IMR-90 (cell line): Measurements from ENCODE around the gene RNASET2. TPM values are rescaled to one million over a fixed set of nuclear protein-coding genes. Genes with fewer than 3 reads are reported as not detected.

Source experiments
- ATAC-seq: fragments of 200-7000 bp; cut with Tn5 transposase; 2 replicates; pipeline ENCODE4 v1.9.1; 2020; ENCODE audit warnings: low read depth, mild to moderate bottlenecking, moderate library complexity
- BruUV-seq: library from RNA; stranded (reverse); fragments of 400-500 nt; replicated peaks from 2 replicates; lab custom pipeline; 2021; lab: Mats Ljungman, UMichigan
- CTCF ChIA-PET: fragments of 300-600 bp; formaldehyde crosslinking; extraction: SDS; loops from one replicate; lab custom pipeline; 2021; ENCODE audit warnings: antibody characterized with exemption; lab: Yijun Ruan, JAX
- POLR2A ChIA-PET: fragments of 300-600 bp; sonication (Branson Sonifier 250); formaldehyde crosslinking; loops from one replicate; lab custom pipeline; 2022; ENCODE audit warnings: antibody characterized with exemption; ENCODE audit not compliant: unreplicated experiment; lab: Charles Lee
- DNase-seq: peaks from one replicate; pipeline ENCODE4 v3.0.0; 2013
- H2AFZ ChIP-seq: replicated peaks from 2 replicates; pipeline ENCODE3; 2013; ENCODE audit warnings: low read length, mild to moderate bottlenecking; ENCODE audit not compliant: poor library complexity
- H2AK5ac ChIP-seq: 2 replicates; pipeline ENCODE4 v1.6.1; 2013; ENCODE audit warnings: low read depth, low read length, inconsistent platforms
- H2AK9ac ChIP-seq: replicated peaks from 2 replicates; pipeline ENCODE3; 2013; ENCODE audit warnings: mild to moderate bottlenecking, low read depth, low read length, moderate library complexity; ENCODE audit not compliant: poor library complexity
- H2BK120ac ChIP-seq: 2 replicates; pipeline ENCODE4 v1.6.1; 2013; ENCODE audit warnings: low read depth, low read length, inconsistent platforms
- H2BK15ac ChIP-seq: 3 replicates; pipeline ENCODE4 v1.6.1; 2013; ENCODE audit warnings: low read depth, low read length, inconsistent platforms
- H2BK20ac ChIP-seq: 2 replicates; pipeline ENCODE4 v1.6.1; 2013; ENCODE audit warnings: low read depth, mild to moderate bottlenecking, inconsistent platforms, low read length, moderate library complexity
- H2BK5ac ChIP-seq: 2 replicates; pipeline ENCODE4 v1.6.1; 2013; ENCODE audit warnings: mild to moderate bottlenecking, low read depth, low read length, inconsistent platforms; ENCODE audit not compliant: poor library complexity, severe bottlenecking
- H3K14ac ChIP-seq: replicated peaks from 2 replicates; pipeline ENCODE4 v1.6.1; 2013; ENCODE audit warnings: low read depth, low read length, inconsistent platforms
- H3K18ac ChIP-seq: 2 replicates; pipeline ENCODE4 v1.6.1; 2013; ENCODE audit warnings: low read depth, low read length, control low read depth
- H3K23ac ChIP-seq: 2 replicates; pipeline ENCODE4 v1.6.1; 2013; ENCODE audit warnings: low read depth, low read length, inconsistent platforms
- H3K27ac ChIP-seq: 2 replicates; pipeline ENCODE4 v1.5.1; 2013; ENCODE audit warnings: mild to moderate bottlenecking, control low read depth, low read length; ENCODE audit not compliant: insufficient read depth
- H3K27me3 ChIP-seq: 2 replicates; pipeline ENCODE4 v1.6.1; 2013; ENCODE audit warnings: low read length; ENCODE audit not compliant: control insufficient read depth, insufficient read depth
- H3K36me3 ChIP-seq: 2 replicates; pipeline ENCODE4 v1.6.1; 2013; ENCODE audit warnings: low read length, mixed read lengths; ENCODE audit not compliant: control insufficient read depth, insufficient read depth
- H3K4ac ChIP-seq: 2 replicates; pipeline ENCODE4 v1.6.1; 2013; ENCODE audit warnings: low read depth, low read length, inconsistent platforms
- H3K4me1 ChIP-seq: 2 replicates; pipeline ENCODE4 v1.6.1; 2013; ENCODE audit warnings: low read length, mixed read lengths; ENCODE audit not compliant: control insufficient read depth, insufficient read depth
- H3K4me2 ChIP-seq: 2 replicates; pipeline ENCODE4 v1.6.1; 2013; ENCODE audit warnings: low read depth, mild to moderate bottlenecking, control low read depth, low read length, moderate library complexity
- H3K4me3 ChIP-seq: 2 replicates; pipeline ENCODE4 v1.5.1; 2013; ENCODE audit warnings: low read depth, mild to moderate bottlenecking, control low read depth, low read length, moderate library complexity; ENCODE audit not compliant: insufficient read depth
- H3K56ac ChIP-seq: 2 replicates; pipeline ENCODE4 v1.6.1; 2013; ENCODE audit warnings: low read length, inconsistent platforms; ENCODE audit not compliant: insufficient read depth; ENCODE audit errors: extremely low read depth
- H3K79me1 ChIP-seq, 2 experiments: 2 replicates each; pipeline ENCODE4 v1.6.1; 2013; ENCODE audit warnings: low read length in 2 of 2, inconsistent platforms in 1 of 2, low read depth in 1 of 2
- H3K9ac ChIP-seq: 2 replicates; pipeline ENCODE4 v1.6.1; 2013; ENCODE audit warnings: low read depth, low read length, control low read depth
- H3K9me1 ChIP-seq: 2 replicates; pipeline ENCODE4 v1.6.1; 2013; ENCODE audit warnings: low read length, inconsistent platforms; ENCODE audit not compliant: insufficient read depth
- H3K9me3 ChIP-seq: 2 replicates; pipeline ENCODE4 v1.6.1; 2013; ENCODE audit warnings: low read length; ENCODE audit not compliant: control insufficient read depth, insufficient read depth
- H4K20me1 ChIP-seq: 2 replicates; pipeline ENCODE4 v1.6.1; 2013; ENCODE audit warnings: low read length, inconsistent platforms; ENCODE audit not compliant: insufficient read depth
- H4K5ac ChIP-seq: 2 replicates; pipeline ENCODE4 v1.6.1; 2013; ENCODE audit warnings: mild to moderate bottlenecking, low read depth, low read length, control low read depth
- H4K8ac ChIP-seq, 2 experiments: 2 replicates each; pipeline ENCODE4 v1.6.1; 2013; ENCODE audit warnings: low read depth in 2 of 2, low read length in 2 of 2, control low read depth in 1 of 2, inconsistent platforms in 1 of 2
- H4K91ac ChIP-seq: 2 replicates; pipeline ENCODE4 v1.6.1; 2013; ENCODE audit warnings: low read depth, low read length, inconsistent platforms; ENCODE audit not compliant: insufficient read depth
- CEBPB ChIP-seq: IDR thresholded peaks from 2 replicates; pipeline ENCODE4 v1.6.1; 2012; ENCODE audit warnings: low read depth, low read length, improper control_type of control experiment
- CHD1 ChIP-seq: IDR thresholded peaks from 2 replicates; pipeline ENCODE4 v1.6.1; 2012; ENCODE audit warnings: low read depth, low read length, improper control_type of control experiment
- MAFK ChIP-seq: IDR thresholded peaks from 2 replicates; pipeline ENCODE4 v1.6.1; 2012; ENCODE audit warnings: low read depth, low read length, improper control_type of control experiment
- WGBS, 2 experiments: methylation state at CpG; one replicate each; pipeline versions ENCODE4 v1.1.5 to v1.1.7; 2013; ENCODE audit warnings: missing lambda C conversion rate in 2 of 2; ENCODE audit not compliant: insufficient read length in 1 of 2; ENCODE audit errors: extremely low coverage in 2 of 2; 5-methylcytosine and 5-hydroxymethylcytosine counted together
- dilution Hi-C: fragments of 300-500 bp; cut with HindIII; formaldehyde crosslinking; loops from one replicate; pipeline ENCODE4 v1.14.3; 2018; ENCODE audit warnings: low sequenced_read_pairs; ENCODE audit not compliant: unreplicated experiment
- in situ Hi-C: fragments of 300-500 bp; cut with MboI; formaldehyde crosslinking; loops from 3 replicates; pipeline ENCODE4 v1.14.3; 2019; ENCODE audit warnings: low sequenced_read_pairs, inconsistent platforms, mixed read lengths
- intact Hi-C: fragments of 100-400 bp; cut with micrococcal nuclease; formaldehyde crosslinking; loops from 2 replicates; pipeline ENCODE4 v1.10.0; 2022
- polyA plus RNA-seq, 3 experiments: library from polyadenylated mRNA; depleted of rRNA; stranded (reverse); fragments of >200 nt; gene quantifications; 2 replicates each; pipeline ENCODE4 v1.2.3, GENCODE V29; 2012; ENCODE audit warnings: low replicate concordance in 1 of 3
- total RNA-seq: library from RNA; depleted of rRNA; stranded (reverse); fragments of >200 nt; gene quantifications from 2 replicates; pipeline ENCODE4 v1.2.3, GENCODE V29; 2012

The RNASET2 gene
- total and polyA plus RNA-seq, 2 of the 4 experiments (the other 2 are of a cell fraction) = 13.6 to 24.9 TPM

DNA sequence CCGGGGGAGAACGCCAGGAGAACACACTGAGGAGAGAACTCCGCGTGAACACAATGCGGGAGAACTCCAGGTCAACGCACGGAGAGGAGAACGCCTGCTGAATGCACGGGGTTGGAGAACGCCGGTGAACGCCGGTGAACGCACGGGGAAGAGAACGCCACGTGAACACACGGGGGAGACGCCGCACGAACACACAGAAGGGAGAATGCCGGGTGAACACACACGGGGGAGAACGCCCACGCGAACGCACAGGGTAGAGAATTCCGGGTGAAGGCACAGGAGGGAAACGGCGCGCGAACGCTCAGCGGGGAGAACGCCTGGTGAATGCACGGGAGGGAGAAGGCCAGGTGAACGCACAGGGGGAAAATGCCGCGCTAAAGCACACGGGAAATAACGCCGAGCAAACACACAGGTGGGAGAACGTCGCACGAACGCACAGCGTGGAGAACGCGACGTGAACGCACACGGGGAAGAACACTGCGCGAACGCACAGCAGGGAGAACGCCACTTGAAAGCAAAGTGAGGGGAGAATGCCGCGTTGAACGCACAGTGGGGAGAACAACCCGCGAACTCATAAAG is 56.1 kb downstream of the RNASET2 start:
- Histone ChIP-seq H4K8ac (no peak overlapping the region), H2AK9ac (no peak overlapping the region), H3K4me3 (no peak overlapping the region), H3K23ac (no peak overlapping the region), H4K5ac (no peak overlapping the region), H3K18ac (no peak overlapping the region), H2BK15ac (no peak overlapping the region), H3K9ac (no peak overlapping the region), H3K4ac (no peak overlapping the region), H2BK20ac (no peak overlapping the region), H4K91ac (no peak overlapping the region), H2AK5ac (no peak overlapping the region), H3K9me1 (no peaks in the 10 kb centered on the region), H3K36me3 (no peaks in the 10 kb centered on the region), H3K79me1 (no peaks in the 10 kb centered on the region), H2BK5ac (no peak overlapping the region), H3K4me2 (no peak overlapping the region), H2BK120ac (no peak overlapping the region), H2AFZ (no peak overlapping the region), H3K14ac (no peak overlapping the region), H3K9me3 (peaks cover 5% of the 10 kb centered on the region; the same call in 1 of the 2 replicates), H3K4me1 (no peaks in the 10 kb centered on the region), H3K27ac (no peak overlapping the region), H3K56ac (no peak overlapping the region), H4K20me1 (no peaks in the 10 kb centered on the region), H3K27me3 (peaks cover 3% of the 10 kb centered on the region; the same call in 1 of the 2 replicates)
- dilution Hi-C loops (no loop called here), in situ Hi-C loops (no loop called here), intact Hi-C loops (no loop called here)
- no TSS peak for BruUV-seq
- CTCF ChIA-PET = no interaction called here
- no peak for DNase-seq
- no peak for TF ChIP-seq CHD1
- TF ChIP-seq CEBPB = no peak
- TF ChIP-seq MAFK = no peak
- no peak for ATAC-seq
- POLR2A ChIA-PET = no interaction called here
- WGBS, 2 experiments = 91% methylated on average over 27 of the region's 61 CpGs; no CpG with 5 or more reads in 1 of the 2 experiments
